DOHH2 (cell line): ENCODE measurements around the gene NGEF.

Experiments
- H3F3A ChIP-seq: fragments of 200-600 bp; sonication (generic), shearing (Covaris generic); 2 replicates; pipeline ENCODE4 v1.6.0; 2016; ENCODE audit warnings: antibody characterized with exemption, mild to moderate bottlenecking; ENCODE audit not compliant: control insufficient read depth, insufficient read depth
- H3K27ac ChIP-seq: fragments of 200-600 bp; sonication (generic); 2 replicates; pipeline ENCODE4 v1.5.1; 2014; ENCODE audit warnings: low read depth, mild to moderate bottlenecking, low read length, moderate library complexity
- H3K27me3 ChIP-seq: fragments of 200-600 bp; sonication (generic); 2 replicates; pipeline ENCODE4 v1.6.1; 2014; ENCODE audit warnings: mild to moderate bottlenecking, low read length, mixed read lengths; ENCODE audit not compliant: control insufficient read depth
- H3K36me3 ChIP-seq: fragments of 200-600 bp; sonication (generic); 2 replicates; pipeline ENCODE4 v1.6.1; 2014; ENCODE audit warnings: mild to moderate bottlenecking, low read length, moderate library complexity, mixed read lengths; ENCODE audit not compliant: control insufficient read depth
- H3K4me1 ChIP-seq: fragments of 200-600 bp; sonication (generic); 2 replicates; pipeline ENCODE4 v1.6.1; 2014; ENCODE audit warnings: mild to moderate bottlenecking, low read length, mixed read lengths; ENCODE audit not compliant: control insufficient read depth
- H3K4me2 ChIP-seq: fragments of 200-600 bp; sonication (generic); 2 replicates; pipeline ENCODE4 v1.6.0; 2014; ENCODE audit warnings: mild to moderate bottlenecking, low read length, moderate library complexity
- H3K4me3 ChIP-seq: fragments of 200-600 bp; sonication (generic); 2 replicates; pipeline ENCODE4 v1.5.1; 2014; ENCODE audit warnings: mild to moderate bottlenecking, low read length, mixed read lengths
- H3K79me2 ChIP-seq: fragments of 200-600 bp; sonication (generic); 2 replicates; pipeline ENCODE4 v1.6.1; 2014; ENCODE audit warnings: mild to moderate bottlenecking, low read length, mixed read lengths; ENCODE audit not compliant: control insufficient read depth
- H3K9me2 ChIP-seq: fragments of 200-600 bp; sonication (generic); replicated peaks from 2 replicates; pipeline ENCODE4 v1.6.1; 2014; ENCODE audit warnings: mild to moderate bottlenecking, low read length, mixed read lengths; ENCODE audit not compliant: control insufficient read depth
- H3K9me3 ChIP-seq: fragments of 200-600 bp; sonication (generic); 2 replicates; pipeline ENCODE4 v1.6.1; 2014; ENCODE audit warnings: antibody characterized with exemption, low read length, mixed read lengths; ENCODE audit not compliant: control insufficient read depth, insufficient read depth
- H4K20me1 ChIP-seq: fragments of 200-600 bp; sonication (generic); 2 replicates; pipeline ENCODE4 v1.6.0; 2014; ENCODE audit warnings: low read depth, mild to moderate bottlenecking, antibody characterized with exemption, low read length, moderate library complexity; ENCODE audit not compliant: control insufficient read depth, insufficient read depth
- EZH2phosphoT487 ChIP-seq: fragments of 200-600 bp; sonication (generic); IDR thresholded peaks from 2 replicates; pipeline ENCODE4 v1.6.1; 2017; ENCODE audit warnings: borderline replicate concordance, mild to moderate bottlenecking, antibody characterized with exemption, low read length, moderate library complexity, mixed read lengths
- TF ChIP-seq, protein P1 (sequence below): fragments of 200-600 bp; sonication (generic); IDR thresholded peaks from one replicate; pipeline ENCODE4 v1.5.1; 2014; ENCODE audit warnings: antibody characterized with exemption, mild to moderate bottlenecking, low read depth, low read length; ENCODE audit not compliant: poor library complexity, severe bottlenecking

The NGEF gene

DNA sequence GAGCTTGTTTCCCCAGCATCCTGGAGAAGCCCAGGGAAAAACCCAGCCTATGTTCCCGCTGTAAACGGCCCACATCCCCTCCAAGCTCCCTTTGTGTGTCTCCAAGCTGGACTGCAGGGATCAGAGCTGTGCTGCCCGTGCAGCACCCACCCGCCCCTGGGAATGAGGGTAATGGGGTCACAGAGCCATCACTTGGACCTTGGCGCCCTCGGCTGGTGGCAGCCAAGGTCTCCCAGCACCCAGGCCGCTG lies 46.4 kb upstream of the NGEF start:
- Histone ChIP-seq H3K27me3 (peaks cover 1% of the 10 kb centered on the region), H3K36me3 (peaks cover 34% of the 10 kb centered on the region), H3K4me2 (peak overlapping the region; percentile 90), H3K79me2 (peaks cover 42% of the 10 kb centered on the region), H3K27ac (peak overlapping the region; percentile 84), H4K20me1 (peaks cover 21% of the 10 kb centered on the region), H3K4me3 (peak overlapping the region; percentile 98), H3F3A (peaks cover 12% of the 10 kb centered on the region), H3K4me1 (peaks cover 41% of the 10 kb centered on the region), H3K9me3 (no peaks in the 10 kb centered on the region), H3K9me2 (no peaks in the 10 kb centered on the region)
- no peak for TF ChIP-seq EZH2phosphoT487
- TF ChIP-seq, protein P1, sequence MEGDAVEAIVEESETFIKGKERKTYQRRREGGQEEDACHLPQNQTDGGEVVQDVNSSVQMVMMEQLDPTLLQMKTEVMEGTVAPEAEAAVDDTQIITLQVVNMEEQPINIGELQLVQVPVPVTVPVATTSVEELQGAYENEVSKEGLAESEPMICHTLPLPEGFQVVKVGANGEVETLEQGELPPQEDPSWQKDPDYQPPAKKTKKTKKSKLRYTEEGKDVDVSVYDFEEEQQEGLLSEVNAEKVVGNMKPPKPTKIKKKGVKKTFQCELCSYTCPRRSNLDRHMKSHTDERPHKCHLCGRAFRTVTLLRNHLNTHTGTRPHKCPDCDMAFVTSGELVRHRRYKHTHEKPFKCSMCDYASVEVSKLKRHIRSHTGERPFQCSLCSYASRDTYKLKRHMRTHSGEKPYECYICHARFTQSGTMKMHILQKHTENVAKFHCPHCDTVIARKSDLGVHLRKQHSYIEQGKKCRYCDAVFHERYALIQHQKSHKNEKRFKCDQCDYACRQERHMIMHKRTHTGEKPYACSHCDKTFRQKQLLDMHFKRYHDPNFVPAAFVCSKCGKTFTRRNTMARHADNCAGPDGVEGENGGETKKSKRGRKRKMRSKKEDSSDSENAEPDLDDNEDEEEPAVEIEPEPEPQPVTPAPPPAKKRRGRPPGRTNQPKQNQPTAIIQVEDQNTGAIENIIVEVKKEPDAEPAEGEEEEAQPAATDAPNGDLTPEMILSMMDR: peak; percentile 16

DNA sequence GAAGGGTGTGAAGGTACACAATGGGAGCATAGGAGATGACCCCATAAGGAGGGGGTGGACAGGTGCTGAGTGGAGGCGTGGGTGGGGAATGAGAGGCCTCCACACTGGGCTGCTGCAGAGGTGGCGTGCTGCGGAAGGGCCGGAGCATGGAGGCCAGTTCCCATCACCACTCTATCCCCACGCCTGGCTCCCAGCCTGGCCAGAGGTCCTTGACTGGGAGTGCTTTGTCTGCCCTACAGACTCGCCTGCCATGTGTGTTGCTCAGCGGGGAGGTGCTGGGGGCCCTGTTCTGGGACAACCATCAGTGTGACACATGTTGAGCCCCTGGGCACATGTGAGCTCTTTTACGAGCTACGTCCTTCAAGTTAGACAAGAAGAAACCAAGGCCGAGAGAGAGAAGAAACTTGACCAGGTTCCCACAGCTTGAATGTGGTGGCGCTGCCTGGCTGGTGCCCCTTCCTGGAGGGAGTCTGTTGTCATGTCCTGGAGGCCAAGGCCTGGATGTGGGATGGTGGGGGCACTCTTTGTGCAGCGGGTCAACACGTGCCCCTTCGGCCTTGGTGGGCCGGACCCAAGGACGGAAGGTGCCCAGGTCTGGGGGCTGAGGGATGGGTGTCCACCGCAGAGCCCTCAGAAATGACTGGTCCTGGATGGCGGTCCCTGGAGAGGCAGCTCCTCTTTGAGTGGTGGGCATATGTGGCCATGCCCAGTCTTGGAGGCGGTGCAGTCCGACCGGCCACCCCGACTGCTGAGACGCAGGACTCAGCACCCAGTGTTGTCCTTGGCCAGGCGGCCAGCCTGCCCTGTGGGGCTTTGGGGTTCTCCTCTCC lies 45.9 kb upstream of the NGEF start:
- peaks cover 5% of the 10 kb centered on the region for H3K27me3 ChIP-seq
- H3F3A ChIP-seq: peaks cover 12% of the 10 kb centered on the region
- H3K36me3 ChIP-seq: peaks cover 28% of the 10 kb centered on the region
- H3K4me3 ChIP-seq: no peak overlapping the region
- H4K20me1 ChIP-seq: peaks cover 15% of the 10 kb centered on the region
- H3K4me2 ChIP-seq: no peak overlapping the region
- H3K9me2 ChIP-seq: no peaks in the 10 kb centered on the region
- H3K4me1 ChIP-seq: peaks cover 42% of the 10 kb centered on the region
- H3K9me3 ChIP-seq: no peaks in the 10 kb centered on the region
- no peak overlapping the region for H3K27ac ChIP-seq
- peaks cover 37% of the 10 kb centered on the region for H3K79me2 ChIP-seq
- TF ChIP-seq, protein P1: no peak
- no peak for TF ChIP-seq EZH2phosphoT487

DNA sequence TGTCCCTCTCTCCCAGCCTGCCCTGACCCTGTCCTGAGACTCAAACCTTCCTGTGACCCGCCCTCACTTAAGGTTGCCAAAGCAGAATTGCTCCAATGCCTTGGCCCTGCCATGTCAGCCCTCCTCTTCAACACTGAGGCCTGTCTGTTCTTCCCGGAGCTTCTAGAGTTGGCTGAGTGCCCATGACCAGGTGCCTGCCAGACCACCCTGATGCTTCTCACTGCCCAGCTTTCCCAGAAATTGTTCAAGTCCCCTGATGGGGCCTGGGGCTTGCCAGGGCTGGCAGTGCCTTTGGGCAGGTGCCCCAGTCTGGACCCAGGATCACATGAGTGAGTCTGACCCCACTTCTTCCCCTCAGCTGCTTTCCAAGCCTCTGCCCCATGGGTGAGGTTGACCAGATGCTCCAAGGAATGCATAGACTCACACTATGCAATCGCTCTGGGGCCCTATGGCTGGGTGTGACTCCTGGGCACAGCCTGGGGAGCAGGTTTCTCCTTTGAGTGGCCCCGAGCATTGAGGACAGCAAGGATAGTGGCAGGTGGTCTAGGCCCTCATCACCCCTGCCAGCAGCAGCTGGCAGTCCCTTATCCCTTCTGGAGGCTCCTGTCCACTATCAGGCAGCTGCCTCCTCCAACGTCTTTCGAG lies 44.0 kb upstream of the NGEF start:
- peaks cover 26% of the 10 kb centered on the region for H3K4me1 ChIP-seq
- peaks cover 15% of the 10 kb centered on the region for H3K36me3 ChIP-seq
- H3K79me2 ChIP-seq: peaks cover 19% of the 10 kb centered on the region
- peaks cover 5% of the 10 kb centered on the region; the same call in 1 of the 2 replicates for H3F3A ChIP-seq
- no peak for TF ChIP-seq EZH2phosphoT487
- TF ChIP-seq, protein P1: no peak
- H3K27ac ChIP-seq: no peak overlapping the region
- H3K27me3 ChIP-seq: peaks cover 5% of the 10 kb centered on the region
- no peak overlapping the region for H3K4me3 ChIP-seq
- no peak overlapping the region for H3K4me2 ChIP-seq
- H4K20me1 ChIP-seq: 0 out of 2 replicates have a peak, but pooled peaks cover 8% of the 10 kb centered on the region
- no peaks in the 10 kb centered on the region for H3K9me3 ChIP-seq
- H3K9me2 ChIP-seq: no peaks in the 10 kb centered on the region
